ENCODE results near the gene POLE.
"Not testable (repeated sequence)": the region's sequence is repeated elsewhere in the genome, so short reads cannot be mapped to it uniquely, and the experiment has no call there.

The POLE gene

DNA sequence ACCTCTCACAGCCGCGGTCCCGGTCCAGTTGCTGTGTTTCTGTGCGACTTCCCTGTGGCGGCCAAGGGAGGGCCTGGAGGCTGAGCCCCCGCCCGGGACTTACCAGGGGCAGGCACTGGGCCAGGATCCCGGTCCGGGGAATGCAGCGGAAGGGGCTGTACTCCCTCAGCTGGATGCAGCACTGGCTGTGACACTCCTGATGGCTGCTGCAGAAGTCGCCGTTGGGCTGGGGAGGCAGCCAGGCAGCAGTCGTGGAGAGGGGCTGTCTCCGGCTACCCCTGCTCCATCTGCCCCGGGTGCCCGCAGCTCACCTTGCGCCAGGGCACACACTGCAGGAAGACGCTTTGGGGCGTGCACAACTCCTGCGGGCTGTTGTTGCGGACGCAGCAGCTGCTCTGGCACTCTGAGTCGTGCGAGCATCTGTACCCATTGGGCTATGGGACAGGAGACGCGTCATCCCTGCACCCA is 83.0 kb downstream of the POLE start:
- FAIRE-seq, result no peak
- DNase-seq (ENCODE audit: insufficient read length, low spot score), result no peak
- TF ChIP-seq POLR2AphosphoS5 (IDR thresholded peaks at IDR 0.05; ENCODE audit: low read depth, low read length) (no peak), POLR2A (IDR thresholded peaks at IDR 0.05; ENCODE audit: low read depth, low read length) (no peak), SPI1 (IDR thresholded peaks at IDR 0.05; ENCODE audit: low read depth, low read length) (no peak), PAX5 (IDR thresholded peaks at IDR 0.05; ENCODE audit: insufficient read depth, low read length, severe bottlenecking) (no peak), TAF1 (IDR thresholded peaks at IDR 0.05; ENCODE audit: low read depth, low read length) (no peak), POU2F2 (IDR thresholded peaks at IDR 0.05; ENCODE audit: low read depth, low read length) (no peak)

DNA sequence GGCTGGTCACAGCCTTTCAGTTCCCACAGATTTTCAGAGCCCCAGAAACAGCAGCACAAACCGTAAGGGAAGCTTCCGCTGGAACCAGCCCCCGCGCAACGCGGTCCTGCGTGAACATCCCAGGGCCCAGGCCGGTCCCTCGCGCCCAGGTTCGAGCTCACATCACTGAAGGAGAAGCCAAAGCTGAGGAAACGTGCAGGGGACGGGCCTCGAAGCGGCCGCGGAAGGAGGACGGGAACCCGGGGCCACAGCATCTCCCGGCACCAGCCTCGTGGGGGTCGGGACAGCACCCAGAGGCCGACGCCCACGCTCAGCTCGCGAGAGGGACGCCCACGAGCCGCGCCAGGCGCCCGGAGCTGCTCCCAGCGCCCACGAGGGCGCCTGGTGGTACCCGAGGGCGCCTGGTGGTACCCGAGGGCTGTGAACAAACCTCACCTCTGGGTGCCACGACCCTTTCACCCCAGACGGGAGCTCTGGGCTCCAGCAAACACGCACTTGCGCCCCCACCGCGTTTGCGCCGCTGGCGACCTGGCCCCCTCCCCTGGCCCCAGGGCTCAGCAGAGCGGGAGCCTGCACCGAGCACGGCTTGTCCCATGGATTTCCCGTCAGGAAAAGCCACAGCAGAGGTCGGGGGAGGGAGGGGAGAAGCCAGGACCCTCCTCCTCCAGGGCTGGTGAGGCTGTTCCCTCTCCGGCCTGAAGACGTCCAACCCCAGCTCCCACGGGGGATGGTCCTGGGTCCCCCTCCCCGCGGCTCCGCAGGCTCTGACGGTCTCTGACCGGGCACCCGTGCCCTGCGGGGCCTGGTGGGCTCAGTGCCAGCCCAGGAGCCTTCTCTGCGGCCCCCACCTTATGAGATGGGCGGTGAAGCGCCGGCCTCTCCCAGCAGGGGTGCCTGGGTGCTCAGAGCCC is 83.6 kb downstream of the POLE start:
- FAIRE-seq, result no peak
- no peak for DNase-seq (ENCODE audit: insufficient read length, low spot score)
- no peak for TF ChIP-seq SPI1 (IDR thresholded peaks at IDR 0.05; ENCODE audit: low read depth, low read length)
- TF ChIP-seq POLR2A (IDR thresholded peaks at IDR 0.05; ENCODE audit: low read depth, low read length), result no peak
- TF ChIP-seq PAX5 (IDR thresholded peaks at IDR 0.05; ENCODE audit: insufficient read depth, low read length, severe bottlenecking), result no peak
- no peak for TF ChIP-seq POU2F2 (IDR thresholded peaks at IDR 0.05; ENCODE audit: low read depth, low read length)
- no peak for TF ChIP-seq POLR2AphosphoS5 (IDR thresholded peaks at IDR 0.05; ENCODE audit: low read depth, low read length)
- no peak for TF ChIP-seq TAF1 (IDR thresholded peaks at IDR 0.05; ENCODE audit: low read depth, low read length)

DNA sequence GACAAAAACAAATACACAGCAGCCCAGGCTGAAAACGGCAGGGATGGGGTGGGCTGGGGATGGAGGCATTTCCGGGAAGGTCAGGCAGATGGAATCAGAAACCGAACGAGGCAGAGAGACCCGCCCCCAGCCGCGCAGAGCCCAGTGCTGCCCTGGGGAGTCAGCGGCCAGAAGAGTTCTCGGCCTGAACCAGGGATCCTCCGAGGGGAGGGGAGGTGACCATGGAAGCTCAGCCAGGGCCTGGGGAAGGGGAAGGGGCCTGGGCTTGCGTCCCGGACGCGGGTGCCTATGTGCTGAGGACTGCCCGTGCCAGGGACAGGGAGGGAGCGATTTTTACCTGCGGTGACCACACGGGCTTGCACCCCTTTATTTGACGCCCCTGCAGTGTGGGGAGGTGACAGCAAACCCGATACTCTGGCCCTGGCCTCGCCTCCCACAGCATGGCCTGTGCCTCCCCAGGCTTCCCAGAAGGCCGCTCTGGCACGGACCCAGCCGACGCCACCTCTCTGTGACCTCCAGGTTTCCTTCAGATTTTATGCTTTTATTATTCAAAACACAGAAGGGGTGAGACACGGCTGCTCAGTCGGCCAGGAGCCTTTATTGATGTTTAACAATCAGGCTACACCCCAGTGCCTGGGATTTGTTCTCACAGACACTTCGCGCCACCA is 84.4 kb downstream of the POLE start:
- no peak for TF ChIP-seq POLR2A (IDR thresholded peaks at IDR 0.05; ENCODE audit: low read depth, low read length)
- no peak for TF ChIP-seq POU2F2 (IDR thresholded peaks at IDR 0.05; ENCODE audit: low read depth, low read length)
- no peak for TF ChIP-seq POLR2AphosphoS5 (IDR thresholded peaks at IDR 0.05; ENCODE audit: low read depth, low read length)
- no peak for TF ChIP-seq TAF1 (IDR thresholded peaks at IDR 0.05; ENCODE audit: low read depth, low read length)
- no peak for TF ChIP-seq PAX5 (IDR thresholded peaks at IDR 0.05; ENCODE audit: insufficient read depth, low read length, severe bottlenecking)
- no peak for TF ChIP-seq SPI1 (IDR thresholded peaks at IDR 0.05; ENCODE audit: low read depth, low read length)
- DNase-seq (ENCODE audit: insufficient read length, low spot score) (no peak), FAIRE-seq (no peak)

DNA sequence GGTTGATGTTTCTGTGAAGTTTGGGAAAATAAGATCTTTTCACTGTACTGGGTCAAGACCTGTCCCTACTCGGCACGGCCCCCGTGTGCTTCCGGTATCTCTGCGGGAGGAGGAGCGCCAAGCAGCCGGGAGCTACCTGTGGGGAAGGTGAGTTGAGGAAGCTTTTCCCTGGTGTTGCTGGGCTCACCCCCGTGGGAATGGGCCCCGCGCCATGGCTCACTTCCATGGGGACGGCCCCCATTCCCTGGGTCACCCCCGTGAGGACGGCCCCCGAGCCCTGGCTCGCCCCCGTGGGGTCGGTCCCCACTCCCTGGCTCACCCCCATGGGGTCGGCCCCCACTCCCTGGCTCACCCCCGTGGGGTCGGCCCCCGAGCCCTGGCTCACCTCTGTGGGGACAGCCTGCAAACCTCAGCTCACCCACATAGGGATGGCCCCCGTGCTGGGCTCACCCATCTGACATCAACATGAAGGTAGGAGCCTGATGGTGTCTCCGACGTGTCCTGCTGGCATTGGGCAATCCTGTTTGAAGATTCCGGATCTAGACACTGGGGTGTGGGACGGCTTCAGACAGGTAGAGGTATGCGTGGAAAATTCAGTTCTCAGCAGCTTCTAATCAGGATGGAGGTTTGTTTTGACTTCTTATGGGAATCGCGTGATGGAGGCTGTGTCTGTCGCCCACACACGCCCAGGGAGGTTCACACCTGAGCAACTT is 85.8 kb downstream of the POLE start:
- no peak for TF ChIP-seq POLR2A (IDR thresholded peaks at IDR 0.05; ENCODE audit: low read depth, low read length)
- no peak for TF ChIP-seq POLR2AphosphoS5 (IDR thresholded peaks at IDR 0.05; ENCODE audit: low read depth, low read length)
- no peak for TF ChIP-seq TAF1 (IDR thresholded peaks at IDR 0.05; ENCODE audit: low read depth, low read length)
- no peak for TF ChIP-seq PAX5 (IDR thresholded peaks at IDR 0.05; ENCODE audit: insufficient read depth, low read length, severe bottlenecking)
- TF ChIP-seq POU2F2 (IDR thresholded peaks at IDR 0.05; ENCODE audit: low read depth, low read length), result no peak
- TF ChIP-seq SPI1 (IDR thresholded peaks at IDR 0.05; ENCODE audit: low read depth, low read length), result no peak
- no peak for FAIRE-seq
- DNase-seq (ENCODE audit: insufficient read length, low spot score), result no peak

DNA sequence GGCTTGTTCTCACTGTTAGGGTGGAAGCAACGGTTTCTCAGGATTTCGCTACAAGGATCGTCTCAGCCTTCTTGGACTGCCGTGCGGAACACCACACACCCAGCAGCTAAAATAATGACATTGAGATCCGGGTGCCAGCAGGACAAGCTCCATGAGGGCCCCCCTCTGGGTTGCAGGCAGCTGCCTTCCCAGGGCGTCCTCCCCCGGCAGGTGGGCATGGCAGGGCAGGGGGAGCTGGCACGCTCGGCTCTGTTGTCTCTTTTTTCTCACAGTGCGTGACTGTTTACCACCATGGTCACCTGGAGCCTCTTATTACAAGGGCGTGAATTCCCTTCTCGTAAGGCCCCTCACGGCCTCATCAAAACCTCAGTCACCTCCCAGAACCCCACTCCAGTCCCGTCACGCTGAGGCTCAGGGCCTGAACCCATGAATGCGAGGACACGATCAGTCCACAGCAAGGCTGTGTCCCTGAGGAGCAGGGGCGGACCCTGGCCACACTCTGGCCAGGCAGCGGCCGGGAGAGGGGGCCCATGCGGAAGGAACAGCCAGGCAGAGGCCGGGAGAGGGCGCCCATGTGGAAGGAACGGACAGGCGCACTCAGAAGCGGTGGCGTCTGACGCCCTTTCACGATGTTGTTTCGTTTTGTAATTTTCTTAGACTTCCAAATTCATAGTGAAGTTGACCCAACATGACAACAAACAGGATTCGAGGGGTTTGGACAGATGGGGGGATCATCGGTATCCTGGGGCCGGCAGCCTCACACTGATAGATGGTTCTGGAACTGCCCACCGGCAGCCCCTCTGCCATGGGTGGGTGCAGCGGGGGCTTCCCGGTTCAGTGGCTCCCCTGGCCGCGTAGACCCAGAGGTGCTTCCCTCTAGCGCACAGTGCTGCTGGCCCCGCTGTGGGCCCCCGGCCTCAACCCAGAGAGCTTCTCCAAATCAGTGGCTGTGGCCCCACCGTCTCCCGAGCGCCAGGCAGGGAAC is 86.8 kb downstream of the POLE start:
- TF ChIP-seq POLR2A (IDR thresholded peaks at IDR 0.05; ENCODE audit: low read depth, low read length), result no peak
- TF ChIP-seq PAX5 (IDR thresholded peaks at IDR 0.05; ENCODE audit: insufficient read depth, low read length, severe bottlenecking), result no peak
- TF ChIP-seq POLR2AphosphoS5 (IDR thresholded peaks at IDR 0.05; ENCODE audit: low read depth, low read length), result no peak
- TF ChIP-seq SPI1 (IDR thresholded peaks at IDR 0.05; ENCODE audit: low read depth, low read length), result no peak
- no peak for TF ChIP-seq POU2F2 (IDR thresholded peaks at IDR 0.05; ENCODE audit: low read depth, low read length)
- TF ChIP-seq TAF1 (IDR thresholded peaks at IDR 0.05; ENCODE audit: low read depth, low read length), result no peak
- peak; percentile 41 for FAIRE-seq
- DNase-seq (ENCODE audit: insufficient read length, low spot score), result no peak

DNA sequence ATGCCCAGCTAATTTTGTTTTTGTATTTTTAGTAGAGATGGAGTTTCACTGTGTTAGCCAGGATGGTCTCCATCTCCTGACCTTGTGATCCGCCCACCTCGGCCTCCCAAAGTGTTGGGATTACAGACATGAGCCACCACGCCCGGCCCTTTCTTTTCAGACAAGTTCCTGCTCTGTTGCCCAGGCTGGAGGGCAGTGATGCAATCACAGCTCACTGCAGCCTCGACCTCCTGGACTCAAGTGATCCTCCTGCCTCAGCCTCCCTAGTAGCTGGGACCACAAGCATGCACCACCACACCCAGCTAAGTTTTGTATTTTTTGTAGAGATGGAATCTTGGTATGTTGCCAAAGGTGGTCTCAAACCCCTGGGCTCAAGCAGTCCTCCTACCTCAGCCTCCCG is 87.6 kb downstream of the POLE start:
- not testable (repeated sequence) for DNase-seq (ENCODE audit: insufficient read length, low spot score)

DNA sequence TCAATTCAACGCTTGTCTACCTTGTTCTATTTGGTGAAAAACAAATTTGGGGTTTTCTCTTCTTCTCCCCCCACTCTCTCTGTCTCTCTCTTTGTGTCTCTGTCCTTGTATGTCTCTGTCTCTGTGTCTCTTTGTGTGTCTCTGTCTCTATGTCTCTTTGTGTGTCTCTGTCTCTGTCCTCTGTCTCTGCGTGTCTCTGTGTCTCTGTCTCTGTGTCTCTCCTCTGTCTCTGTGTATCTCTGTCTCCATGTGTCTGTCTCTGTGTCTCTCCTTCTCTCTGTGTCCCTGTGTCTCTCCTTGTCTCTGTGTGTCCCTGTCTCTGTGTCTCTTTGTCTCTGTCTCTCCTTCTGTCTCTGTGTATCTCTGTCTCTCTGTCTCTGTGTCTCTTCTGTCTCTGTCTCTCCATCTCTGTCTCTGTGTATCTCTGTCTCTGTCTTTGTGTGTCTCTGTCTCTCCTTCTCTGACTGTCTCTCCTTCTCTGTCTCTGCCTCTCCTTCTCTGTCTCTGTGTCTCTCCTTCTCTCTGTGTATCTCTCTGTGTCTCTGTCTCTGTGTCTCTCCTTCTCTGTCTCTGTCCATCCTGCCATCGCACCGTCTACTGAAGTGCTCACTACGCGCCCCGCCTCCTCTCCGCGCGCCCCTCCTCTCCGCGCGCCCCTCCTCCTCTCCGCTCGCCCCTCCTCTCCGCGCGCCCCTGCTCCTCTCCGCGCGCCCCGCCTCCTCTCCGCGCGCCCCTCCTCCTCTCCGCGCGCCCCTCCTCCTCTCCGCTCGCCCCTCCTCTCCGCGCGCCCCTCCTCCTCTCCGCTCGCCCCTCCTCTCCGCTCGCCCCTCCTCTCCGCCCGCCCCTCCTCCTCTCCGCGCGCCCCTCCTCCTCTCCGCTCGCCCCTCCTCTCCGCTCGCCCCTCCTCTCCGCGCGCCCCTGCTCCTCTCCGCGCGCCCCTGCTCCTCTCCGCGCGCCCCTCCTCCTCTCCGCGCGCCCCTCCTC is 89.5 kb downstream of the POLE start:
- TF ChIP-seq PAX5 (IDR thresholded peaks at IDR 0.05; ENCODE audit: insufficient read depth, low read length, severe bottlenecking) (no peak), SPI1 (IDR thresholded peaks at IDR 0.05; ENCODE audit: low read depth, low read length) (no peak)
- DNase-seq (ENCODE audit: insufficient read length, low spot score), result no peak
- no peak for FAIRE-seq

More for the DNA sequence above, 87.6 kb downstream of the POLE start:
- not testable (repeated sequence) for FAIRE-seq

DNA sequence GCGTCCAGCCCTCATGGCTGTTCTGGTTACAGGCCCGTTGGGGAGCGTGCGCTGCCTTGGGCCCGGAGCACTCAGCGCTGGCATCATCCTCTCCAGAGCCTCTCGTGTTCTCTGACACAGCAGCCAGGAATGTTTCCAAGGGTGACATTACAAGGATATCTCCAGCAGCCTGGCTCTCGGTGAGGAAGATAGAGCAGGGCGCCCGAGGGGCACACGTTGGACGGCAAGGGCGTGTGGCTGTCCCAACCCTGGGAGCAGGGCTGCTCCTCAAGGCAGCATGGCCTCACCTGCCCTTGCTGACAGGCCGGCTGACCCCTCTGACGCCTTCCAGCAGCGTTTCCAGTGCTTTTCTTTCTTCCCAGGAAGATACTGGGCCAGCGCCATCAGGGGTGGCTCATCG is 91.1 kb downstream of the POLE start:
- no peak for DNase-seq (ENCODE audit: insufficient read length, low spot score)
- no peak for FAIRE-seq
- no peak for TF ChIP-seq PAX5 (IDR thresholded peaks at IDR 0.05; ENCODE audit: insufficient read depth, low read length, severe bottlenecking)
- no peak for TF ChIP-seq SPI1 (IDR thresholded peaks at IDR 0.05; ENCODE audit: low read depth, low read length)
- no peak for TF ChIP-seq POLR2A (IDR thresholded peaks at IDR 0.05; ENCODE audit: low read depth, low read length)
- TF ChIP-seq POLR2AphosphoS5 (IDR thresholded peaks at IDR 0.05; ENCODE audit: low read depth, low read length), result no peak
- TF ChIP-seq POU2F2 (IDR thresholded peaks at IDR 0.05; ENCODE audit: low read depth, low read length), result no peak
- TF ChIP-seq TAF1 (IDR thresholded peaks at IDR 0.05; ENCODE audit: low read depth, low read length), result no peak

All from GM12891 (cell line).